Gastroesophageal sphincter (tissue), 3 donors: Measurements from ENCODE around the gene WDR35.

Source experiments
- POLR2AphosphoS5 ChIP-seq: sonication (generic); formaldehyde crosslinking; IDR thresholded peaks from one replicate; pipeline ENCODE4 v1.6.1; 2017; ENCODE audit warnings: antibody characterized with exemption
- TF ChIP-seq, protein P1 (sequence below), 4 experiments: fragments of 200-600 bp in 2 of 4; fragments of 450-650 bp in 2 of 4; sonication (generic) in 1 of 4; IDR thresholded peaks; one replicate each; pipeline ENCODE4 v1.5.1; 2017 to 2019; ENCODE audit warnings: antibody characterized with exemption in 4 of 4, mild to moderate bottlenecking in 2 of 4, moderate library complexity in 2 of 4

GRCh38 chr2:20030224-20030623 is 40.3 kb upstream of the WDR35 start:
- TF ChIP-seq, protein P1, sequence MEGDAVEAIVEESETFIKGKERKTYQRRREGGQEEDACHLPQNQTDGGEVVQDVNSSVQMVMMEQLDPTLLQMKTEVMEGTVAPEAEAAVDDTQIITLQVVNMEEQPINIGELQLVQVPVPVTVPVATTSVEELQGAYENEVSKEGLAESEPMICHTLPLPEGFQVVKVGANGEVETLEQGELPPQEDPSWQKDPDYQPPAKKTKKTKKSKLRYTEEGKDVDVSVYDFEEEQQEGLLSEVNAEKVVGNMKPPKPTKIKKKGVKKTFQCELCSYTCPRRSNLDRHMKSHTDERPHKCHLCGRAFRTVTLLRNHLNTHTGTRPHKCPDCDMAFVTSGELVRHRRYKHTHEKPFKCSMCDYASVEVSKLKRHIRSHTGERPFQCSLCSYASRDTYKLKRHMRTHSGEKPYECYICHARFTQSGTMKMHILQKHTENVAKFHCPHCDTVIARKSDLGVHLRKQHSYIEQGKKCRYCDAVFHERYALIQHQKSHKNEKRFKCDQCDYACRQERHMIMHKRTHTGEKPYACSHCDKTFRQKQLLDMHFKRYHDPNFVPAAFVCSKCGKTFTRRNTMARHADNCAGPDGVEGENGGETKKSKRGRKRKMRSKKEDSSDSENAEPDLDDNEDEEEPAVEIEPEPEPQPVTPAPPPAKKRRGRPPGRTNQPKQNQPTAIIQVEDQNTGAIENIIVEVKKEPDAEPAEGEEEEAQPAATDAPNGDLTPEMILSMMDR (IDR thresholded peaks at IDR 0.05): no peak
- TF ChIP-seq POLR2AphosphoS5: no peak
